H1 (cell line): ENCODE results near the gene UGT1A9. TPM values are rescaled to one million over a fixed set of nuclear protein-coding genes. Genes with fewer than 3 reads are reported as not detected.

Experiments used
- CTCF ChIA-PET: fragments of 300-600 bp; sonication (Branson Sonifier 250); formaldehyde crosslinking; loops from one replicate; lab custom pipeline; 2021; ENCODE audit not compliant: partially characterized antibody; lab: Charles Lee
- POLR2A ChIA-PET: fragments of 300-600 bp; sonication (Branson Sonifier 250); formaldehyde crosslinking; loops from one replicate; lab custom pipeline; 2021; ENCODE audit warnings: inconsistent platforms; ENCODE audit not compliant: partially characterized antibody; lab: Charles Lee
- DNase-seq, 2 experiments: peaks; one replicate each; pipeline versions ENCODE4 v3.0.0 to v3.0.0-alpha.2; 2010 to 2022; ENCODE audit warnings: low spot score in 2 of 2, low read depth in 1 of 2, mixed read lengths in 1 of 2
- FAIRE-seq: peaks from 2 replicates; lab custom pipeline; 2011; peaks lifted over from hg19 to GRCh38; lab: Jason Lieb, UNC
- H2AFZ ChIP-seq: 2 replicates; pipeline ENCODE4 v1.8.1; 2012; ENCODE audit warnings: low read length, inconsistent platforms
- H2AK5ac ChIP-seq: 2 replicates; pipeline ENCODE4 v1.6.1; 2013; ENCODE audit warnings: low read depth, low read length
- H2BK120ac ChIP-seq: replicated peaks from 2 replicates; pipeline ENCODE3; 2013; ENCODE audit warnings: low read depth, low read length, inconsistent platforms
- H2BK12ac ChIP-seq: 2 replicates; pipeline ENCODE4 v1.6.1; 2013; ENCODE audit warnings: low read depth, low read length
- H2BK15ac ChIP-seq: 2 replicates; pipeline ENCODE4 v1.6.1; 2013; ENCODE audit warnings: low read length
- H2BK20ac ChIP-seq: 2 replicates; pipeline ENCODE4 v1.6.1; 2013; ENCODE audit warnings: low read length
- H2BK5ac ChIP-seq: 2 replicates; pipeline ENCODE4 v1.6.1; 2013; ENCODE audit warnings: low read depth, low read length
- H3K14ac ChIP-seq: 2 replicates; pipeline ENCODE4 v1.6.1; 2013; ENCODE audit warnings: inconsistent platforms; ENCODE audit not compliant: insufficient read length
- H3K18ac ChIP-seq: 2 replicates; pipeline ENCODE4 v1.6.1; 2013; ENCODE audit warnings: low read length; ENCODE audit errors: extremely low read depth
- H3K23ac ChIP-seq: 2 replicates; pipeline ENCODE4 v1.6.1; 2013; ENCODE audit warnings: inconsistent platforms; ENCODE audit not compliant: insufficient read length
- H3K23me2 ChIP-seq: 2 replicates; pipeline ENCODE4 v1.6.1; 2013; ENCODE audit warnings: low read depth, low read length
- H3K27ac ChIP-seq: 2 replicates; pipeline ENCODE4 v1.6.1; 2011; ENCODE audit warnings: low read depth, low read length, inconsistent platforms
- H3K27me3 ChIP-seq, 4 experiments: replicated peaks in 1 of 4; 1 replicate in 1 of 4; 2 replicates in 3 of 4; pipeline versions ENCODE4 v1.6.1 to v1.8.1; 2011 to 2013; ENCODE audit warnings: low read length in 3 of 4, mild to moderate bottlenecking in 3 of 4, inconsistent platforms in 2 of 4, mixed read lengths in 2 of 4, moderate library complexity in 1 of 4; ENCODE audit not compliant: control insufficient read depth in 3 of 4, insufficient read depth in 3 of 4; ENCODE audit errors: extremely low read depth in 1 of 4
- H3K36me3 ChIP-seq, 4 experiments: 2 replicates each; pipeline versions ENCODE4 v1.6.1 to v1.8.1; 2011 to 2013; ENCODE audit warnings: mild to moderate bottlenecking in 4 of 4, low read length in 3 of 4, moderate library complexity in 2 of 4, control low read depth in 1 of 4, inconsistent platforms in 1 of 4; ENCODE audit not compliant: insufficient read depth in 4 of 4, control insufficient read depth in 2 of 4
- H3K4ac ChIP-seq: replicated peaks from 2 replicates; pipeline ENCODE3; 2013; ENCODE audit warnings: low read length, low read depth, mixed read lengths, inconsistent platforms; ENCODE audit not compliant: insufficient read length
- H3K4me1 ChIP-seq, 4 experiments: replicated peaks in 1 of 4; 1 replicate in 1 of 4; 2 replicates in 3 of 4; pipeline versions ENCODE4 v1.6.1 to v1.8.1; 2011 to 2013; ENCODE audit warnings: low read length in 3 of 4, inconsistent platforms in 2 of 4, mixed read lengths in 1 of 4; ENCODE audit not compliant: insufficient read depth in 4 of 4, control insufficient read depth in 3 of 4
- H3K4me2 ChIP-seq, 2 experiments: 2 replicates each; pipeline versions ENCODE4 v1.6.1 to v1.8.1; 2011 to 2013; ENCODE audit warnings: low read depth in 2 of 2, low read length in 2 of 2, control low read depth in 1 of 2, inconsistent platforms in 1 of 2, mild to moderate bottlenecking in 1 of 2; ENCODE audit not compliant: insufficient read depth in 1 of 2
- H3K4me3 ChIP-seq, 4 experiments: fragments of 200-600, 300-600 bp in 1 of 4; sonication (generic), shearing (Covaris generic), sonication (Bioruptor Twin) in 1 of 4; 2 replicates each; pipeline versions ENCODE4 v1.5.1 to v1.8.1; 2011 to 2016; ENCODE audit warnings: low read length in 4 of 4, low read depth in 3 of 4, control low read depth in 2 of 4, inconsistent platforms in 2 of 4, mild to moderate bottlenecking in 2 of 4, mixed read lengths in 1 of 4, moderate library complexity in 1 of 4; ENCODE audit not compliant: insufficient read depth in 2 of 4; ENCODE audit errors: extremely low read depth in 1 of 4
- H3K56ac ChIP-seq: replicated peaks from 2 replicates; pipeline ENCODE3; 2013; ENCODE audit warnings: low read depth, mild to moderate bottlenecking, mixed read lengths, low read length, inconsistent platforms; ENCODE audit not compliant: insufficient read length
- H3K79me1 ChIP-seq: 2 replicates; pipeline ENCODE4 v1.6.1; 2013; ENCODE audit warnings: low read depth, low read length, control low read depth
- H3K79me2 ChIP-seq, 2 experiments: 2 replicates each; pipeline versions ENCODE4 v1.6.1 to v1.8.1; 2012 to 2013; ENCODE audit warnings: low read length in 2 of 2, mild to moderate bottlenecking in 2 of 2, inconsistent platforms in 1 of 2; ENCODE audit not compliant: insufficient read depth in 2 of 2, control insufficient read depth in 1 of 2
- H3K9ac ChIP-seq, 4 experiments: replicated peaks in 1 of 4; 1 replicate in 1 of 4; 2 replicates in 3 of 4; pipeline versions ENCODE4 v1.6.1 to v1.8.1; 2011 to 2013; ENCODE audit warnings: low read depth in 3 of 4, low read length in 3 of 4, control low read depth in 2 of 4, mild to moderate bottlenecking in 2 of 4, moderate library complexity in 2 of 4, inconsistent platforms in 1 of 4; ENCODE audit errors: extremely low read depth in 1 of 4
- H3K9me3 ChIP-seq, 2 experiments: 2 replicates each; pipeline versions ENCODE4 v1.6.1 to v1.8.1; 2012 to 2013; ENCODE audit warnings: mild to moderate bottlenecking in 2 of 2, moderate library complexity in 2 of 2, control low read depth in 1 of 2, inconsistent platforms in 1 of 2, low read depth in 1 of 2, low read length in 1 of 2, mixed read lengths in 1 of 2; ENCODE audit not compliant: insufficient read depth in 2 of 2
- H4K20me1 ChIP-seq, 2 experiments: replicated peaks in 1 of 2; 2 replicates each; pipeline versions ENCODE3 to v1.8.1; 2011 to 2013; ENCODE audit warnings: inconsistent platforms in 2 of 2, low read length in 2 of 2, mild to moderate bottlenecking in 1 of 2; ENCODE audit not compliant: insufficient read depth in 2 of 2, control insufficient read depth in 1 of 2
- H4K5ac ChIP-seq: 2 replicates; pipeline ENCODE4 v1.6.1; 2013; ENCODE audit warnings: low read length, low read depth, mixed read lengths, inconsistent platforms; ENCODE audit not compliant: insufficient read length
- H4K8ac ChIP-seq: 2 replicates; pipeline ENCODE4 v1.8.0; 2013; ENCODE audit warnings: mild to moderate bottlenecking, moderate library complexity, low read length, inconsistent platforms; ENCODE audit not compliant: insufficient read depth; ENCODE audit errors: extremely low read depth
- H4K91ac ChIP-seq: replicated peaks from 2 replicates; pipeline ENCODE3; 2013; ENCODE audit warnings: low read length, mixed read lengths, inconsistent platforms; ENCODE audit not compliant: insufficient read length
- ATF2 ChIP-seq: IDR thresholded peaks from 2 replicates; pipeline ENCODE4 v1.6.1; 2012; ENCODE audit warnings: low read length, inconsistent platforms
- BACH1 ChIP-seq: IDR thresholded peaks from 2 replicates; pipeline ENCODE4 v1.6.1; 2012; ENCODE audit warnings: low read length, improper control_type of control experiment
- CREB1 ChIP-seq: IDR thresholded peaks from 2 replicates; pipeline ENCODE4 v1.6.1; 2012; ENCODE audit warnings: inconsistent platforms
- HDAC2 ChIP-seq, 2 experiments: fragments of 300-600 bp in 1 of 2; sonication (generic) in 1 of 2; IDR thresholded peaks; 2 replicates each; pipeline ENCODE4 v1.6.1; 2011 to 2012; ENCODE audit warnings: low read depth in 2 of 2, low read length in 2 of 2, mild to moderate bottlenecking in 2 of 2, moderate library complexity in 2 of 2, borderline replicate concordance in 1 of 2, inconsistent platforms in 1 of 2
- NANOG ChIP-seq: IDR thresholded peaks from 2 replicates; pipeline ENCODE4 v1.6.1; 2011; ENCODE audit warnings: low read length, low read depth, mild to moderate bottlenecking, inconsistent platforms; ENCODE audit not compliant: insufficient read depth, poor library complexity, severe bottlenecking
- TCF12 ChIP-seq: IDR thresholded peaks from 2 replicates; pipeline ENCODE4 v1.6.1; 2011; ENCODE audit warnings: low read depth, mild to moderate bottlenecking, low read length
- WGBS, 2 experiments: shearing (Covaris generic) in 1 of 2; methylation state at CpG; one replicate each; pipeline versions ENCODE4 v1.1.6 to v1.1.7; 2013 to 2015; ENCODE audit warnings: low lambda C conversion rate in 2 of 2, mixed read lengths in 2 of 2, inconsistent platforms in 1 of 2, low coverage in 1 of 2, missing lambda C conversion rate in 1 of 2; ENCODE audit not compliant: insufficient replicate concordance in 2 of 2, insufficient coverage in 1 of 2, insufficient read length in 1 of 2; ENCODE audit errors: extremely low coverage in 1 of 2, missing lambda C conversion rate in 1 of 2; 5-methylcytosine and 5-hydroxymethylcytosine counted together
- polyA plus RNA-seq, 7 experiments: library from polyadenylated mRNA; depleted of rRNA in 3 of 7; stranded (reverse) in 5 of 7; unstranded in 2 of 7; fragments of >200 nt in 5 of 7; fragments of 200-250 nt in 2 of 7; gene quantifications; 1 replicate in 5 of 7; 2 replicates in 1 of 7; 4 replicates in 1 of 7; pipeline versions ENCODE4 v1.2.1 to v1.2.3, GENCODE V29; 2011 to 2013; ENCODE audit warnings: missing spikeins in 2 of 7, mixed read lengths in 2 of 7
- total RNA-seq: library from RNA; stranded (reverse); fragmentation: NEBNext Ultra II Directional; extraction: Animal tissue kit (Norgen Biotek cat#: 25700); gene quantifications from 2 replicates; pipeline ENCODE4 v1.2.1, GENCODE V29; 2021

UGT1A9 gene
- total and polyA plus RNA-seq, 2 of the 8 experiments (the other 6 are each of a cell fraction or from before 2014, with no cell fraction given): not detected

DNA sequence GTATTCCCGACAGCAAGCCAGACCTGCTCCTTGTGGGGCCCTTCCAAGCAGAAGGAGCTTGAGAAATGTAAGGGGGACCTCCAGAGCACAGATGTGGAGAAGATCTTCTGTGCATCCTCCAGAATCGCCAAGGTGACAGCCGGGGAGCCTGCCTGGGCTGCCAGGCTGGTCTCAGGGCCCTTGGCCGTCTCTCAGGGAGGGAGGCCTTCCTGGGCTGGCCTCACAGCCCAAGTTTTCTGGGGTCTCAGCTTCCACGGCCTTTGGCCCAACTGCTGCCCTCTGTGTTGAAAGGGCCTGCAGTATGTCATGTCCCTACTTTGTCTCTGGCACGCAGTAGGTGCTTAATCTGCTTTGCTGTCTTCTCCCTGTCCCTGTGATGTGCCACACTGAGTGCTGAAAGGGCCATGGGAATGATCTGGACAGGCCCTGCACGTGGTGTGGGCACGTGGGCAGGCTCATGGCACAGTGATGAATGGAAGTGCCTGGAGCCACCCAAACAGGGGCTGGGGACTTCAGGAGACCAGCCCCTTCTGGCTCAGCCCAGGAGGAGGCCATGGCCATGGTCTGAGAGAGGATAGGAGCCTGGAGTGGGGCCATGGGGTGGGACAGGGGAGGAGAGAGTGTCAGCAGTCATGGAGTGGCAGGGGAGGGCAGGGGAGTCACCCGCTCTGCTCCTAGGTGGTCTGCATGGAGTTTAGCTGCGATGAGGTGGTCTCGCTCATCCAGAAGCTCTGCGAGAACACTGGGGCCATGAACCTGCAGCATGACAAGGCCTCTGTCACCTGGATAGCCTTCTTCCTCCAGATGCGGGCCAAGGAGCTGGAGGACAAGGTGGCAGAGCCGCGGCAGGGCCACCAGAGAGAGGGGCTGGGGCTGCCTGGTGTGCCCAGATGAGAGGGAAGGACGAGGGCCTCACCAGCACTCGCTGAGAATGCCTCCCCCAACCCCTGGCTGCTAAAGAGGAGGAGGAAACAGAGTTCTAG, 147.2 kb downstream of the UGT1A9 start:
- H2BK15ac ChIP-seq: no peak overlapping the region
- H3K27ac ChIP-seq: no peak overlapping the region
- no peak overlapping the region for H4K91ac ChIP-seq
- no peak overlapping the region for H3K4me2 ChIP-seq
- H3K79me1 ChIP-seq: no peaks in the 10 kb centered on the region
- FAIRE-seq (no peak), DNase-seq (no peak)
- no peak overlapping the region for H3K56ac ChIP-seq
- no peak overlapping the region for H3K18ac ChIP-seq
- H2BK12ac ChIP-seq: no peak overlapping the region
- no peak overlapping the region for H2BK120ac ChIP-seq
- H4K8ac ChIP-seq: peak overlapping the region; percentile 2; the same call in 1 of the 2 replicates
- no peak overlapping the region for H3K23ac ChIP-seq
- TF ChIP-seq CREB1: no peak
- TF ChIP-seq BACH1: no peak
- no peak for TF ChIP-seq HDAC2 (IDR thresholded peaks at IDR 0.05; ENCODE audit: borderline replicate concordance in 1 of 2, low read depth in 2 of 2, low read length in 2 of 2)
- no peak for TF ChIP-seq ATF2
- no peak for TF ChIP-seq NANOG
- no peak for TF ChIP-seq TCF12
- no peak overlapping the region for H2BK5ac ChIP-seq
- H3K9ac ChIP-seq: no peak overlapping the region
- H4K5ac ChIP-seq: no peak overlapping the region
- H2AK5ac ChIP-seq: no peak overlapping the region
- H2AFZ ChIP-seq: no peak overlapping the region
- H3K23me2 ChIP-seq: no peaks in the 10 kb centered on the region
- no peaks in the 10 kb centered on the region for H3K79me2 ChIP-seq
- ChIA-PET POLR2A (no interaction called here), CTCF (interaction anchor here (2.6 kb wide), 1 partner anchor 13 kb away, joined by 11 read pairs; no protein-coding TSS in a partner anchor)
- H3K36me3 ChIP-seq: no peaks in the 10 kb centered on the region
- H3K27me3 ChIP-seq: no peaks in the 10 kb centered on the region
- H3K14ac ChIP-seq: no peak overlapping the region
- no peak overlapping the region for H3K4ac ChIP-seq
- no peaks in the 10 kb centered on the region for H4K20me1 ChIP-seq
- no peaks in the 10 kb centered on the region for H3K9me3 ChIP-seq
- no peaks in the 10 kb centered on the region for H3K4me1 ChIP-seq
- H2BK20ac ChIP-seq: no peak overlapping the region
- 73% methylated on average over 15 of the region's 17 CpGs; no CpG with 5 or more reads in 1 of the 2 experiments for WGBS, 2 experiments
- H3K4me3 ChIP-seq: no peak overlapping the region
